ENCODE measurements around the gene SHC2. TPM values are rescaled to one million over a fixed set of nuclear protein-coding genes. Genes with fewer than 3 reads are reported as not detected.

SHC2 gene
- total and polyA plus RNA-seq, 2 of the 13 experiments (the other 11 are each of a cell fraction or from before 2014, with no cell fraction given) = 9.0 to 18.3 TPM

- ChIA-PET CTCF (ENCODE audit: low intra/inter-chr PET ratio, low total read pairs) (no interaction called here), POLR2A (interaction anchor here (0.6 to 2.6 kb wide), 2 partner anchors 13 to 38 kb away, joined by 3 to 23 read pairs; no protein-coding TSS in a partner anchor)
- Histone ChIP-seq H3K4me3 (replicated peaks in 1 of 3; ENCODE audit: insufficient read depth in 1 of 3, low read depth in 2 of 3, low read length in 3 of 3) (peak overlapping the region in 2 of 3 experiments; percentile 44 to 67; a peak in 3 of 6 replicates), H2AFZ (ENCODE audit: low read length) (no peak overlapping the region), H3K9me3 (ENCODE audit: low read length) (no peaks in the 10 kb centered on the region), H3K9ac (ENCODE audit: insufficient read depth, low read depth, low read length) (peak overlapping the region; percentile 63), H3K27ac (ENCODE audit: extremely low read length, insufficient read depth, low read length) (no peak overlapping the region), H3K4me2 (ENCODE audit: low read depth, low read length) (peak overlapping the region; percentile 67), H3K79me2 (ENCODE audit: insufficient read depth, low read length) (peaks cover 3% of the 10 kb centered on the region), H4K20me1 (ENCODE audit: insufficient read depth, low read length) (no peaks in the 10 kb centered on the region), H3K36me3 (replicated peaks in 1 of 2; ENCODE audit: control insufficient read depth in 1 of 2, insufficient read depth in 2 of 2, low read length in 2 of 2) (no peaks in the 10 kb centered on the region), H3K4me1 (ENCODE audit: insufficient read depth, low read length) (peaks cover 49% of the 10 kb centered on the region), H3K27me3 (ENCODE audit: control insufficient read depth in 1 of 2, insufficient read depth in 2 of 2, low read length in 2 of 2) (peaks cover 0 to 4% of the 10 kb centered on the region in 2 experiments; a peak in 1 of 5 replicates)
- no peak for FAIRE-seq
- no peak for DNase-seq (ENCODE audit: low spot score)
- BruUV-seq (replicated peaks) = no TSS peak
- in situ Hi-C loops (cut with HindIII; ENCODE audit: extremely low pct_ligation_motif_present, low pct_unique_long_range_greater_than_20kb) = no loop called here
- intact Hi-C loops (cut with micrococcal nuclease; ENCODE audit: unreplicated experiment) = no loop called here
- ATAC-seq = no peak
- 39% methylated on average over 16 of the region's 23 CpGs for WGBS (ENCODE audit: low lambda C conversion rate)
- TF ChIP-seq NBN (conservative IDR thresholded peaks at IDR 0.05) = peak; percentile 71; the same call in 1 of the 2 replicates
- TF ChIP-seq GABPA (IDR thresholded peaks at IDR 0.05; ENCODE audit: low read depth, low read length) = no peak
- TF ChIP-seq GABPA (CRISPR knock-in tag; IDR thresholded peaks at IDR 0.05; ENCODE audit: low read depth) = peak; percentile 31; the same call in 1 of the 2 replicates
- 0 out of 2 replicates have a peak, but pooled peaks have one; percentile 15 for TF ChIP-seq ZNF605 (CRISPR knock-in tag; IDR thresholded peaks at IDR 0.05)
- TF ChIP-seq ZNF281 (CRISPR knock-in tag; IDR thresholded peaks at IDR 0.05; ENCODE audit: borderline replicate concordance) = no peak
- 0 out of 2 replicates have a peak, but pooled peaks have one; percentile 37 for TF ChIP-seq IKZF1 (IDR thresholded peaks at IDR 0.05)
- no peak for TF ChIP-seq SRSF9 (IDR thresholded peaks at IDR 0.05; ENCODE audit: borderline replicate concordance, insufficient read depth, low read depth, low read length, poor library complexity, severe bottlenecking)
- TF ChIP-seq NFKBIZ (CRISPR knock-in tag; IDR thresholded peaks at IDR 0.05) = no peak
- no peak for TF ChIP-seq HMGXB4 (CRISPR knock-in tag; IDR thresholded peaks at IDR 0.05; ENCODE audit: borderline replicate concordance in 1 of 2, low read depth in 1 of 2)
- 0 out of 2 replicates have a peak, but pooled peaks have one; percentile 21 for TF ChIP-seq MXD3 (CRISPR knock-in tag; IDR thresholded peaks at IDR 0.05)
- 0 out of 2 replicates have a peak, but pooled peaks have one; percentile 53 for TF ChIP-seq ZBTB7A (CRISPR knock-in tag; IDR thresholded peaks at IDR 0.05)
- no peak for TF ChIP-seq ZKSCAN5 (CRISPR knock-in tag; IDR thresholded peaks at IDR 0.05)
- no peak for TF ChIP-seq ZNF660 (CRISPR knock-in tag; IDR thresholded peaks at IDR 0.05; ENCODE audit: borderline replicate concordance, low read depth)
- TF ChIP-seq ZNF891 (CRISPR knock-in tag; IDR thresholded peaks at IDR 0.05) = no peak
- TF ChIP-seq CBX1 (IDR thresholded peaks at IDR 0.05; ENCODE audit: low read depth) = no peak
- no peak for TF ChIP-seq ZBTB8A (CRISPR knock-in tag; IDR thresholded peaks at IDR 0.05; ENCODE audit: borderline replicate concordance, low read depth)
These were observed 32.7 kb upstream of the SHC2 start for GRCh38 chr19:493391-494170.
